Large intestine (tissue), 3 donors: ENCODE data around the gene SULT1A2. TPM values are rescaled to one million over a fixed set of nuclear protein-coding genes. Genes with fewer than 3 reads are reported as not detected.
A peak's percentile ranks its signal among the peaks of the same experiment; 100 is the strongest.
"Not testable (repeated sequence)": the region's sequence is repeated elsewhere in the genome, so short reads cannot be mapped to it uniquely, and the experiment has no call there.

Experiments used
- DNase-seq, 2 donors: peaks; one replicate each; pipeline versions ENCODE4 v3.0.0 to v3.0.0-alpha.2; 2013
- H3K27ac ChIP-seq: one replicate; pipeline ENCODE4 v1.5.1; 2013; ENCODE audit warnings: low read length
- H3K27me3 ChIP-seq: 2 replicates; pipeline ENCODE4 v1.6.1; 2013; ENCODE audit warnings: low read length; ENCODE audit not compliant: control insufficient read depth, insufficient read depth
- H3K36me3 ChIP-seq: 2 replicates; pipeline ENCODE4 v1.6.1; 2013; ENCODE audit warnings: low read length; ENCODE audit not compliant: control insufficient read depth, insufficient read depth
- H3K4me1 ChIP-seq: one replicate; pipeline ENCODE4 v1.6.1; 2013; ENCODE audit warnings: low read length; ENCODE audit not compliant: control insufficient read depth, insufficient read depth
- H3K4me3 ChIP-seq: one replicate; pipeline ENCODE4 v1.5.1; 2013; ENCODE audit warnings: low read length
- H3K9me3 ChIP-seq: one replicate; pipeline ENCODE4 v1.6.1; 2013; ENCODE audit warnings: mild to moderate bottlenecking, low read depth, low read length, moderate library complexity; ENCODE audit not compliant: control insufficient read depth
- WGBS: methylation state at CpG from one replicate; pipeline ENCODE4 v1.1.5; 2013; ENCODE audit warnings: low lambda C conversion rate; ENCODE audit not compliant: insufficient coverage; 5-methylcytosine and 5-hydroxymethylcytosine counted together
- polyA plus RNA-seq: library from polyadenylated mRNA; unstranded; fragments of 120-200 nt; gene quantifications from one replicate; pipeline ENCODE4 v1.2.1, GENCODE V29; 2013

The SULT1A2 gene
- polyA plus RNA-seq, 1 donor: 5.7 TPM

DNA sequence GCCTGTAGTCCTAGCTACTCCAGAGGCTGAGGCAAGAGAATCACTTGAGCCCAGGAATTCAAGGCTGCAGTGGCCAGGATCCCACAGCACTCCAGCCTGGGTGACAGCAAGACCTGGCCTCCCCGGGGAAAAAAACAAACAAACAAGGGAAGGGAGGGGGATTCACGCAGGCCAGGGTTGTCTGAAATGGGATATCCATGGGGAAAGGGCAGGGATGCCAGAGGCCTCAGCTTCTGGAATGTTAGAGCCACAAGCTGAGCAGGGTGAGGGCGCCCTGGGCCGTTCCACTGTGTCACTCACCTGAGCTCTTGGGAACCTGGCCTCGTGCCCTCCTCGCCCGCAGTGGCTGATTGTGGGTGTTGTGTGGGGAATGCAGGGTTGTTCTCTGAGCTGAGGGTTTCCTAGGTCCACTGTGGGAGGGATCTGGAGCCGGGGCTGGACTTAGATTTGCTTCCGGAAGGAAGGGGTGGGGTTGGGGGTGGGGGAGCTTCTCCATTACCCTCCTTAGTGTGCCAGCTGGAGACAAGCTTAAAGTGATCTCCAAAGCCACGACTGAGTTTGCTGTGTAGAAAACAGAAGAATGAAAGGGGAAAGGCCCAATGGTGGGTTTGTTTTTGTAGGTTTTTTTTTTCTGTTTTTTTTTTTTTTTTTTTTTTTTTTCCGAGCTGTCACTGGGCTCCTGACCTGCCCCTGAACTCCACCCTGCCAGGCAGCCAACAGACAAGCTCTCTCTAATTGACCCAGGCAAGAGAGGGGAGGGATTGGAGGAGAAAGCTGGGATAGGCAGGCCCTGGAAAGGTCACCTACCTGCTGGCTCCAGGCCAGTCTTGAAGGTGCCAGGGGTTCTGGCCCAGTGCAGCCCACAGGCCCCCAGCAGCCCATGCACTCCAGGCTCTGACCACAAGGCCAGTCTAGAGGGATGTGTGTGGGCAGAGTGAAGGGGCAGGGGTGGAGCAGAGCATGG lies 13.1 kb upstream of the SULT1A2 start, which contains the start of gene SULT1A1:
SULT1A1 (minus strand) TSS at position 414 of the 964 bp plus-strand sequence. CDS start 1,189 bp downstream, outside the sequence.
- Histone ChIP-seq H3K27ac (peak within 1 kb of the TSS; percentile 86), H3K4me3 (peak within 1 kb of the TSS; percentile 42), H3K4me1 (peaks cover 34% of the 10 kb centered on the region), H3K36me3 (peaks cover 19% of the 10 kb centered on the region), H3K27me3 (no peaks in the 10 kb centered on the region), H3K9me3 (no peaks in the 10 kb centered on the region)
- peak; percentile 92 to 94 for DNase-seq
- WGBS: no CpG with 5 or more reads among the region's 11 CpGs

DNA sequence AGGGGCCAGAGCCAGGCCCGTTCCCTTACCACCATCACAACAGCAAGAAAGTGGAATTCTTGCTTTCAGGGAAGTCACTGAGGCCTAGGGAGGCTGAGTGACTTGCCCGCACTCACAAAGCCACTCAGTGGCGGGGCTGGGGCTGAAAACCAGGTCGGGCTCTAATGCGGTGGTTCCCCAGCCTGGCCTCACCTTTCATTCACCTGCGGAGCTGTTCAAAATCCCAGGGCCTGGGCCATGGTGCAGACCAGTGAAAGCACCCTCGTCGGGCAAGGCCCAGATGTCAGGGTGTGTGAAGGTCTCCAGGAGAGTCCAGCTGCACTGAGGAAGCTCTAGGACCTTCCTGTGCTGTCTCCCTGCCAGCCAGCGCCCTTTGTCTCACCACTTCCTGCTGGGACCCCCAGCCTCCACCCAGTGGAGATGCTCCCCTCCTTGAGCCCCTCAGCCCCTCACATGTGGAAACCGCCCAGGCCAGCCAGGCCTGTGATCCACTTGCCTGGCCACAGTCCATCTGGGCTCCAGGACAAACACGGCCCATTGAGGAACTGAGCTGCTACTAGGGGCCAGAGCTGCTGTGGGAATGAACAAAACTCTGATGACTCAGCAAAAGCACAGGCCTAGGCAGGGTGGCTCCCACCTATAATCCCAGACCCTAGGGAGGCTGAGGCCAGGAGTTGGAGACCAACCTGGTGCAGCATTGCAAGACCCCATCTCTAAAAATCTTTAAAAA lies 12.2 kb upstream of the SULT1A2 start:
- Histone ChIP-seq H3K36me3 (peaks cover 27% of the 10 kb centered on the region), H3K27ac (peak overlapping the region; percentile 86), H3K4me3 (peak overlapping the region; percentile 42), H3K4me1 (peaks cover 34% of the 10 kb centered on the region)
- not testable (repeated sequence) for H3K27me3 ChIP-seq, H3K9me3 ChIP-seq
- DNase-seq: peak in 1 of 2 donors; percentile 23
- no CpG with 5 or more reads among the region's 11 CpGs for WGBS

DNA sequence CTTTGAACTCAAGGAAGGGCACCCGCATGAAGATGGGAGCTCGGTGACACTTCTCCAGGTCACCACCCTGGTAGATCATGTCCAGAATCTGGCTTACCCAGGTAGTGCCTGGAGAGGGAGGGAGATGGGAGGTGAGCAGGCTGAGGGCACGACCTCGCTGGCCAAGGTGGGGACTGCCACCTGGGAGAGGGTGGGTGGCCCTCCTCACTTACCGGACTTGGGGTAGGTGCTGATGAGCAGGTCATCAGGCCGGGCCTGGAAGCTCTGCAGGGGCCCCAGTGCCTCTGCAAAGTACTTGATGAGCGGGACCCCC lies 11.6 kb upstream of the SULT1A2 start:
- not testable (repeated sequence) for H3K9me3 ChIP-seq, DNase-seq, H3K4me3 ChIP-seq, H3K27me3 ChIP-seq, H3K27ac ChIP-seq
- WGBS: no CpG with 5 or more reads among the region's 7 CpGs
- peaks cover 34% of the 10 kb centered on the region for H3K4me1 ChIP-seq
- peaks cover 32% of the 10 kb centered on the region for H3K36me3 ChIP-seq

DNA sequence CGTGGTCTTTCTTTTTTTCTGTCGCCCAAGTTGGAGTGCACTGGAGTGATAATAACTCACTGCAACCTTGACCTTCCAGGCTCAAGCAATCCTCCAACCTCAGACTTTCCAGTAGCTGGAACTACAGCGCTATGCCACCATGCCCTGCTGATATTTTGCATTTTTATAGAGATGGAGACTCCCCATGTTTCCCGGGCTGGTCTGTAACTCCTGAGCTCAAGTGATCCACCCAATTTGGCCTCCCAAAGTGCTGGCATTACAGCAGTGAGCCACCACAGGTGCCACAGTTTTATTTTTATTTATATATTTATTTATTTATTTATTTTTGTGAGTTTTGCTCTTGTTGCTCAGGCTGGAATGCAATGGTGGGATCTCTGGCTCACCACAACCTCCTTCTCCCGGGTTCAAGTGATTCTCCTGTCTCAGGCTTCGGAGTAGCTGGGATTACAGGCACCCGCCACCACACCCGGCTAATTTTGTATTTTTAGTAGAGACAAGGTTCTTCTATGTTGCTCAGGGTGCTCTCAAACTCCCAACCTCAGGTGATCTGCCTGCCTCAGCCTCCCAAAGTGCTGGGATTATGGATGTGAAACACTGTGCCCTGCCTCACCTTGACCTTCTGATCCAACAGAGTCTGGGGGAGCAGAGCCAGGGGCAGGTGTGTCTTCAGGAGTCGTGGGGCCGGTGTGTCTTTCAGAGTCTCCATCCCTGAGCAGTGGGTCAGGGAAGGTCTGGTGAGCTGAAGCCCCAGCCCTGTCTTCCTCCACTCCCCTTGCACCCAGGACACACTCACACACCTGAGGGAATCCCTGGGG lies 11.0 kb upstream of the SULT1A2 start:
- Histone ChIP-seq H3K4me1 (peaks cover 34% of the 10 kb centered on the region), H3K36me3 (peaks cover 34% of the 10 kb centered on the region)
- not testable (repeated sequence) for H3K27ac ChIP-seq, H3K9me3 ChIP-seq, H3K27me3 ChIP-seq, H3K4me3 ChIP-seq, DNase-seq
- WGBS: no CpG with 5 or more reads among the region's 10 CpGs

DNA sequence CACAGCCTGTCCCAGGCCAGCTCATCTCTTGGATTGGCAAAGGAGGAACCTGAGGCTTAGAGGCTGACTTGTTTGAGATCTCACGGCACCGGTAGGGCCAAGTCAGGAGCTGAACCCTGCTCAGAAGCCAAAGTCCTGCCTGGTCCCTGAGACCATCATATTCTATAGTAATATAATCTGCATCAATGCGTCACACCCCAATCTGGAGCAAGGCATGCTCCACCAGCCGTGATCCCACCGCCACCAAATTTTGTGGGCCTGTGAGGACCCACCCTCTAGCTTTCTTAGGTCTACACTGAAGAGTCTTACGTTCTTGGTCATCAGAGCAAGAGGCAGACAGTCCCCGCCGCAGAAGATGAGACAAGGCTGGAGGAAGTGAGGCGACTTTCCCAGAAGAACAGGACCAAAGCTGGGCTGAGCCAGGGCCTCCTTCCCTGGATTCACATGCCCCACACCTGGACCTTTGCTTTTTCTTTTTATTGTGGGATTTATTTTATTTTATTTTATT lies 10.3 kb upstream of the SULT1A2 start:
- no peaks in the 10 kb centered on the region for H3K9me3 ChIP-seq
- H3K27ac ChIP-seq: no peak overlapping the region
- no peak for DNase-seq
- no peaks in the 10 kb centered on the region for H3K27me3 ChIP-seq
- H3K4me3 ChIP-seq: no peak overlapping the region
- peaks cover 34% of the 10 kb centered on the region for H3K36me3 ChIP-seq
- peaks cover 34% of the 10 kb centered on the region for H3K4me1 ChIP-seq
- 80% methylated on average over 1 of the region's 9 CpGs for WGBS

DNA sequence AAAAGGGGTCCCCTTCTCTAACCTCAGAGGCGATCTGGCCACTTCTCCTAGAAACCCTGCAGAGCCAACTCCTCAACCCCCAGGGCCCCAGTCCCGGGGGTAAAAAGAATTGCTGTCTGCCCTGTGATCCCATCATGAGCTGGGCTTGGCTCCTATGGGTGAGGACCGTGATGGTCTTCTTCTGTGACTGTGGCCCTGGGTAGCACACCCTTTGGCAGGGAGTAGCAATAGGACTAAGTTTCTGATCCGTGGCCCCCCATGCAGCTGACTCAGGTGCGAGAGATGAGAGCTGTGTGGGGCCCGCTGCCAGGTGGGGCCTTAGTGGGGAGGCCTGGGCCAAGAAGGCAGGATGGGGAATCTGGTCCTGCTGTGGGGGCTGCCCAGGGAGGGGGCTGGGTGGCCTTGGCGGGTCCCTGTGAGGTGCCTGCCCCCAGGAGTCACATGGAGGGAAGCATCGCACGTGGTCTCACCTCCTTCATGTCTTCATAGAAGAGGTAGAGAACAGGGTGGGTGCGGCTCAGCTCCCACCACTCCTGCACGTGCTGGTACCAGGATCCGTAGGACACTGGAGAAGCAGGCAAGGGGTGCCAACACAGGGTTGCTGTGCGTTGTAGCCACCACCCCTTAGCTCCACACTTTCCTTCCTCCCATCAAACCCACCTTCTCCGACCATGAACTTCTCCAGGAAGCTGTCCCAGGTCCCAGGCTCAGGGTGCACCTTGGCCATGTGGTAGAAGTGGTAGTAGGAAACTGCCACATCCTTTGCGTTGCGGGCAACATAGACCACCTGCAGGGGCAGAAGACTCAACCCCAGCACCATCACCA lies 9.7 kb upstream of the SULT1A2 start:
- no peak overlapping the region for H3K4me3 ChIP-seq
- no peak overlapping the region for H3K27ac ChIP-seq
- no CpG with 5 or more reads among the region's 16 CpGs for WGBS
- no peaks in the 10 kb centered on the region for H3K27me3 ChIP-seq
- peaks cover 34% of the 10 kb centered on the region for H3K4me1 ChIP-seq
- peaks cover 34% of the 10 kb centered on the region for H3K36me3 ChIP-seq
- H3K9me3 ChIP-seq: no peaks in the 10 kb centered on the region
- DNase-seq: no peak

DNA sequence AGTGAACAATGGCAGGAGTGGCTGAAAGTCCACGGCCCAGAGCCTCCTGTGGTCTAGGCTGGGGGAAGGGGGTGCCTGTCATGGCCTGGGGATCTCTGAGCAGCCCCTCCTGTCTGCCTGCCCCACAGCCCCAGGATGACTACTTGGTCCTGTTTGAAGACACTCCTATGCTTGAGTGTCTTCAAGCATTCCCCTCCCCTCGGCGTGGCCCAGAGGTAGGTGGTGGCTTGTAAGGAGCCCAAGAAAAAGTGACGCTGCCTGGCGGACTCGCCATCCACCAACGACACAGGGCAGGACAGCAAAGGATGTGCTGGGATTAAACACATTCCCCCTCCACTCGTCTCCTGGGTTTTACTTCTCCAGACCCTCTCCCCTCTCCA lies 7.3 kb upstream of the SULT1A2 start:
- no CpG with 5 or more reads among the region's 8 CpGs for WGBS
- DNase-seq: no peak
- Histone ChIP-seq H3K9me3 (no peaks in the 10 kb centered on the region), H3K36me3 (peaks cover 34% of the 10 kb centered on the region), H3K27ac (no peak overlapping the region), H3K4me3 (no peak overlapping the region), H3K4me1 (peaks cover 12% of the 10 kb centered on the region), H3K27me3 (no peaks in the 10 kb centered on the region)

DNA sequence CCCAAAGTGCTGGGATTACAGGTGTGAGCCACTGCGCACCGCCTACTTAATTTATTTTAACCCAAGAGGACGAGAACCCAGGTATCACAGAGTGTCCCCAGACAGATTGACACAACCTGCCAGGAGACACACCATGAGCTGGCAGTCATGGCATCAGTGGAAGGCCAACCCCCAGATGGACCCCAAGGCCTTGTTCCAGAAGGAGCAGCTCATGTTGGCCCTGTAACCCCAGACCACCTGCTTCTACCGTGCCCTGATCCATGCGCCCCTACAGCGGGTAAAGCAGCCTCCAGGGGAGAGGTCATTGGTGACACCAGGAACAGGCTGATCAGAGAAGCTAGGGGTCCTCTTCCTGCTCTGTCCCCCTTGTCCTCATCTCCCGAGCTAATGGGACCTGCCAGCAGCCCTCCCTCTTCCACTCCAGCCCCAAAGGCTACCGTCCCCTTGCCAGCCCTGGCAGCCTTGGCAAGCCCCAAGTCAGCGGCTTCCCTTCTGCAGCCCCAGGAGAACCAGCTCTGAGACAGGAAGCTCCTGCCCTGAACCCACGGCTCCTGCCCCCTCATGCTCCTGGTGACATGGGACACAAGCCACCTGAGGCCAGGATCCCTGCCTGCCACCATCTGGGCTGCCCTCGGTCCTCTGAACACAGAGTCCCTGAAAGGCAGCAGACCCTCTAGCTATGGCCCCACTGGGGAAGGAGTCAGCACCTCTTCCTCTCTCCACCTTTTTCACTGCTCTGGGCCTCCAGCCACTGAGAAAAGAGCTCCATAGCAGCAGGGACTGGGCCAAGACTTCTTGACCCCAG lies 6.7 kb upstream of the SULT1A2 start:
- Histone ChIP-seq H3K27me3 (no peaks in the 10 kb centered on the region), H3K4me1 (peaks cover 9% of the 10 kb centered on the region), H3K9me3 (no peaks in the 10 kb centered on the region), H3K4me3 (no peak overlapping the region), H3K36me3 (peaks cover 34% of the 10 kb centered on the region), H3K27ac (no peak overlapping the region)
- DNase-seq: no peak
- no CpG with 5 or more reads among the region's 11 CpGs for WGBS

DNA sequence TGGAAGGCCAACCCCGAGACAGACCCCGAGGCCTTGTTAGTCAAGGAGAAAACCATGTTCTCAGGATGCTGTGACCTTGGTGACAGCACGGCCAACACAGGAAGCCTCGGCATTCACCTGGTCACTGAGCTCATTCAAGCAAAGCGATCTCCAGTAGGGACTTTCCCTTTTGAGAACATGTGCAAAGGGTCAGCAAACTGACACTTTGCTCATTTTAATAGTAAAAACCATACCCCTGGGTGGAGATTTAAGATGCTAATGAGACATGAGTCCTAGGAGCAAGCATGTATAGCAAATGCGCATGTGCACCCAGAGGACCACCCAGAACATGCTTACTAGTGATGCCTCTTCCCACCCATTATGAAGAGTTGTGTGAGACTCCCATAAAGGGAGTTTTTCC lies 5.7 kb upstream of the SULT1A2 start:
- Histone ChIP-seq H3K4me3 (no peak overlapping the region), H3K36me3 (peaks cover 27% of the 10 kb centered on the region), H3K9me3 (no peaks in the 10 kb centered on the region), H3K27me3 (no peaks in the 10 kb centered on the region), H3K27ac (no peak overlapping the region), H3K4me1 (peaks cover 7% of the 10 kb centered on the region)
- DNase-seq: no peak
- WGBS: no CpG with 5 or more reads among the region's 6 CpGs
